Stimulated activated CD4-positive, alpha-beta T cell treated with anti-CD3 and anti-CD28 coated beads, TNF-alpha, amount 100 ng/mL, for 24 hours (primary cell): ENCODE data around the gene ASIC3.

ENCODE experiments used
- DNase-seq, 3 experiments: peaks; one replicate each; pipeline ENCODE4 v3.0.0-alpha.2; 2020; ENCODE audit warnings: low read depth in 3 of 3

The ASIC3 gene

GRCh38 chr7:151070574-151070960, 22.2 kb downstream of the ASIC3 start:
- no peak for DNase-seq

DNA sequence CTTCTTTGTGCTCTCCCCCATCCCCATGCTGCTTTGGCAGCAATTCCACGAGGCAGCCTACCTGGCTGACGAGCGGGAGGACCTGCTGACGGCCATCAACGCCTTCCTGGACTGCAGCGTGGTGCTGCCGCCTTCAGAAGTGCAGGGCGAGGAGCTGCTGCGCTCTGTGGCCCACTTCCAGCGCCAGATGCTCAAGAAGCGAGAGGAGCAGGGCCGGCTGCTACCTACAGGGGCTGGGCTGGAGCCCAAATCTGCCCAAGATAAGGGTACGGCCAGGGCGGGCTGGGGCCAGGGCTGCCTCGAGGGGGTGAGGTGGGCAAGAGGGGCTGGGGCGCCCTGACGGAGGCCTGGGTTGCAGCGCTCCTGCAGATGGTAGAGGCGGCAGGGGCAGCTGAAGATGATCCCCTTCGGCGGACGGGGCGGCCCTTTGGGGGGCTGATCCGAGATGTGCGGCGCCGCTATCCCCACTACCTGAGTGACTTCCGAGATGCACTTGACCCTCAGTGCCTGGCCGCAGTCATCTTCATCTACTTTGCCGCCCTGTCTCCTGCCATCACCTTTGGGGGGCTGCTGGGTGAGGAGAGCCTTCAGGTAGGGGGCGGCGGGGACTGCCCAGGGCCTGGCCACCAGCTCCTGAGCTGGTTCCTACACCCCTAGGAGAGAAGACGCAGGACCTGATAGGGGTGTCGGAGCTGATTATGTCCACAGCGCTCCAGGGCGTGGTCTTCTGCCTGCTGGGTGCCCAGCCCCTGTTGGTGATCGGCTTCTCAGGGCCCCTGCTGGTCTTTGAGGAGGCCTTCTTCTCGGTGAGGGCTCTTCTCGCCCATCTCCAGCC, 22.9 kb downstream of the ASIC3 start:
- DNase-seq: no peak

DNA sequence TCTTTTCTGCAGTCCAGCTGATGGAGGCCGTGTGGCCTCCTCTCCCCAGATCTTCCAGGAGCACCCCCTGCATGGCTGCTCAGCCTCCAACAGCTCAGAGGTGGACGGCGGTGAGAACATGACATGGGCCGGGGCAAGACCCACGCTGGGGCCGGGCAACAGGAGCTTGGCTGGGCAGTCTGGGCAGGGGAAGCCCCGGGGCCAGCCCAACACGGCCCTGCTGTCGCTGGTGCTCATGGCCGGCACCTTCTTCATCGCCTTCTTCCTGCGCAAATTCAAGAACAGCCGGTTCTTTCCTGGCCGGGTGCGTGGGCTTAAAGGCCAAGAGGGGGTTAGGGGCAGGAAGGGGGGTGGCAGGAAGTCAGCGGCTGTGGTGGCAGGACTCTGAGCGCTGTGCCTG, 25.7 kb downstream of the ASIC3 start:
- DNase-seq: no peak

DNA sequence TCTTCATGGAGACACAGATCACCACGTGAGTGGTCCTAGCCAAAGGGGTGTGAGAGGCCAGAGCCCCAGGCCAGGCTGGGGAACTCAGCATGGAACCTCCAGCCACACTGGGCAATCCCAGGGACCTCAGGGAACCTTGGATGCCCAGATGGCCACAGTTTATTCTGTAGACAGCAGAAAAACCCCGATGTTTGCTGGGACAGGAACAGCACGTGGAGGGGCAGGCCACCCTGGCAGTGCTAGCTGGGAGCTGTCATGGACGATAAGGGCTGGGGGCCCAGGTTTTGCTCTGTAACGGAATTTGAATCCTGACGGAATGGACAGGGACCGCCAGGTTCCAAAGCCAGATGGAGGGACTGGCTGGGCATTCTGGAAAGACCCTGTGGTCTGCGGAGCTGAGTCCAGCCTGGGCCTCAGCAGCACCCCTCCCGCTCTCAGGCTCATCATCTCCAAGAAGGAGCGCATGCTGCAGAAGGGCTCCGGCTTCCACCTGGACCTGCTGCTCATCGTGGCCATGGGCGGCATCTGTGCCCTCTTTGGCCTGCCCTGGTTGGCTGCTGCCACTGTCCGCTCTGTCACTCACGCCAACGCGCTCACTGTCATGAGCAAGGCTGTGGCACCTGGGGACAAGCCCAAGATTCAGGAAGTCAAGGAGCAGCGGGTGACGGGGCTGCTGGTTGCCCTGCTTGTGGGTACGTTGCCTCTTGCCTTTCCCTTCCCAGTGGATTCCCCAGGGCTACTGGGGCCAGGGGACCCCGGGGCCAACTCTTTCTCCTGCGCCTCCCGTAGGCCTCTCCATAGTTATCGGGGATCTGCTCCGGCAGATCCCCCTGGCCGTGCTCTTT, 26.7 kb downstream of the ASIC3 start:
- no peak for DNase-seq

DNA sequence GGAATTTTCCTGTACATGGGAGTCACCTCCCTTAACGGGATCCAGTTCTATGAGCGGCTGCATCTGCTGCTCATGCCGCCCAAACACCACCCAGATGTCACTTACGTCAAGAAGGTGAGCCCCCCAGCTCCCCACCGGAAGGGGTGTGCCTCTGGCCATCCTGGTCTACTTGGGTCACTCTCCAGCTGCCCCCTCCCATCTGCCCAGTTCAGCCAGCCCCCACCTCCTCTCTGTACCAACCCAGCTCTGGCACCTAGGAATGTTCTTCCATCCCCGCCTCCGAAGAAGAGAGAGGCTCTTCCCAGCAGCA, 27.3 kb downstream of the ASIC3 start:
- no peak for DNase-seq

- no peak for DNase-seq
Observed at GRCh38 chr7:151075978-151076426, 27.7 kb downstream of the ASIC3 start.

GRCh38 chr7:151076863-151077704, 28.8 kb downstream of the ASIC3 start:
- DNase-seq: no peak

DNA sequence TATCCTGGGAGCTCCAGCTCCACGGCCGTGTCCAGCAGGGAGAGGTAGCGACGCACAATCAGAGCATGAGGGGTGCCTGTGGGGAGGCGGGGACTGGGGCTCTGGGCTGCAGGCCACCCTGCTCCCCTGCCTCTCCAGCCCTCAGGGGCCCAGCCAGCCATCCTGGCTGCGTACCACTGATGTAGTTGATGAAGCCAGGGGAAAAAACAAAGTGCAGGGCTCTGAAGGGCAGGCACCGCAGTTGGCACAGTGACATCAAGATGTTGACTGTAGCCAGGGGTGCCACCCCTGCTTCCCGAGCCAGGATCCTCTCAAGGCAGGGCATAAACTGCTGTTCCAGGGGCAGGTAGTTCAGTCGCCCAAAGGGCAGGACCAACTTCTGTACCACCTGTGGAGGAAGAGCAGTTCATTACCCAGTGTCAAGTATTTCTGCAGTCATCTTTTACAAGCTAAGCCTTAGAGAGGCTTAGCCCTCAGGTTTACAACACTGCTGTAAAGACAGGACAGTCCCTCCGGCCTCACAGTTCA, 29.4 kb downstream of the ASIC3 start:
- no peak for DNase-seq

- no peak for DNase-seq
Observed at GRCh38 chr7:151078233-151079040, 30.1 kb downstream of the ASIC3 start.

- no peak for DNase-seq
Observed at GRCh38 chr7:151079199-151079910, 31.0 kb downstream of the ASIC3 start.

DNA sequence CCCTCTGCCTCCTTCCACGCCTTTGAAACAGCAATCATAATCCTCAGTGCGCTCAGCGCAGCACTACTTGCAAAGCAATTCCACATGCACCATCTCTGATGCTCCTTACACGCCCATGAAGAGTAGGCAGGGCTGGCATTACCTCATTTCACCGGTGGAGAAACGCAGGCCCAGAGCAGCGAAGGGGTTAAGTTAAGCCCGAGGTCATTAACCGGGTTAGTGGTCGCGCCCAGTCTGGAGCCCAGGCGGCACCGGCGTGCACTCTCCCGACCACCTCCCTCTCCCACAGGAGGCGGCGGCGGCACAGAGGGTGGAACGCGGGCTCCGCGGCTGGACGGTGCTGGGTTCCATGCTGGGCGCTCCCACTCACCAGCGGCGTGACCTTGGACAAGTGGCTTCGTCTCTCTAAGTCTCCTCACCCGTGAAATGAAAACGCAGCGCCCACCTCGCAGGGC, 31.8 kb downstream of the ASIC3 start:
- DNase-seq: no peak

DNA sequence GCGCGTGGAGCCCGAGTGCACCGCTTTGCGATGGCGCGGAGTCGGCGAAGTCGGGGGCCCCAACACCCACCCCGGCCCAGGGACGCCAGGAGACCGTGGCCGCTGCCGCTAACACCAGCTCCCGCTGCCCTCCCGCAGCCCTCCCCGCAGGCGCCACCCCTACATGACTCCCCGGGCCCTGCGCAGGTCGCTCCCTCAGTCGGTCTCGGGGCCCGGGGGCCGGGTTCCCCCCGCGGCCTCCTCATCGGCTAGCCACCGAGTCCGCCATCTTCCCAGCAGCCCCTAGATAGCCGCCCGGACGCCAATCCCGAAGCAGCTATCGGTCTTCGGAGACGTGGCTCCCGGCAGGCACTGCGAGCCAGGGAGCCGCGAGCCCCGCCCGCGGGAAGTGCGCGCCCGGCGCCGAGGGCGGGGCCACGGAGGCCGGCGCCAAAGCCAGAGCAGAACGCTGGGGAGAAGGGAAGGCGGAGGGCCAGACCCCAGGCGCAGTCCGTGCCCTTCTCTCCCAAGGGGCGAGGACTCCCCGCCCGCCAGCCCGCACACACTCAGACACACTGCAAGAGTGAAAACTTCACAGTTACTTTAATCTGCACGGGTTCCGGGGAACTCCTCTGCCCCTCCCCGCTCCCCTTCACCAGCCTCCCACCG, 32.3 kb downstream of the ASIC3 start, which contains the start of gene FASTK:
Gene FASTK (minus strand): TSS at position 288 of the 648 bp plus-strand sequence. CDS start 43 bp downstream, at position 245.
- DNase-seq: peak; percentile 74 to 87 (median 74)

GRCh38 chr7:151081170-151082101, 33.1 kb downstream of the ASIC3 start:
- no peak for DNase-seq

DNA sequence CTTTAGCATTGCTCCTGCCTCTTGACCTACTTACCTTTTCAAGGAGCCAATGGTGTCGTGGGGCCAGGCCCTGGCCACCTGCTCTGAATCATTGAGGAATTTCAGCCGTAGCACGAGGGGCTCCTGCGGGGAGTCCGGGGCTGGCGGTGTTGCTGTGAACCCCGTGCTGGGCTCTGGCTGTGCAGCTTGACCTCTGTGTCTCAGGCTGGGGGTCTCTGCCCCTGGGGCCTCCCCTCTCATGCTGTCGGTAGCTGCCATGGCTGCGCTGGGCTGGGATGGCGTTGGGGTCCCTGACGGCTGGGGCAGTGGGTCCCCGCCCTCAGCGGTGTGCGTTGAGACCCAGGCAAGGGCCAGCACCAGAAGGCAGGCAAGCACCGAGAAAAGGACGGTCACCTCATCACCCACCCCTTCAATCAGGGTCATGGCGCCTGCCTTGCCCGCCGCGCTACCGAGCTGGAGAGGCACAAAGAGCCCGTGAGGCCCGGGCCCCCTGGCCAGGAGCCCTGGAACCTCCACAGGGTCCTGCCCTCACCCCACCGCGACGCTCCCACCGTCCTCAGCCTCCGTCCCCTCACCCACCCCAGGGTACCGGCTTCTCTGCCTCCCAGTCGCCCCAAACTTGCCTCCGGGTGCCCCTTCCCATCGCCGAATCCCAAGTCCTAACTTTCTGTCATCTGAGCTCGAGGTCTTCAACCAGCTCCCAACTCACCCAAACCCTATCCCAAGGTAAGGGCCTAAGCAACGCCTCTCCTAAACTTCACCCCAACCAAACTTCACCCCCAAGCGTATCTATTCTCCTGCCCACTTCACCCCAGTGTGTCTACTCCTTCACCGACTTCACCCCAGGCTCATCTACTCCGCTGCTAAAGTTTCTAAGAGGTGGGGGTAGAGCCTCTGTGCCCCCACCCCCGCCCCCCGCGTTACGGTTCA, 34.1 kb downstream of the ASIC3 start:
- DNase-seq: no peak

GRCh38 chr7:151083071-151083823, 34.9 kb downstream of the ASIC3 start, which contains the start of gene TMUB1:
Gene TMUB1 (minus strand): TSS chr7:151083493. CDS start chr7:151082563, 930 bp downstream.
- peak; percentile 65 to 81 (median 67) for DNase-seq

- no peak for DNase-seq
Observed at GRCh38 chr7:151083824-151084160, 35.5 kb downstream of the ASIC3 start.

GRCh38 chr7:151085329-151085690, 37.0 kb downstream of the ASIC3 start:
- DNase-seq: no peak
